GM12865 (cell line): ENCODE measurements around the gene GPAT3.
"Not testable (repeated sequence)": the region's sequence is repeated elsewhere in the genome, so short reads cannot be mapped to it uniquely, and the experiment has no call there.

ENCODE experiments used
- DNase-seq: peaks from one replicate; pipeline ENCODE4 v3.0.0; 2010; ENCODE audit warnings: low read depth
- H3K4me3 ChIP-seq: 2 replicates; pipeline ENCODE4 v1.5.1; 2011; ENCODE audit warnings: mild to moderate bottlenecking, low read depth, low read length, control low read depth
- CTCF ChIP-seq: IDR thresholded peaks from 2 replicates; pipeline ENCODE4 v1.5.1; 2011; ENCODE audit warnings: low read length, control low read depth, low read depth, inconsistent platforms; ENCODE audit not compliant: insufficient read depth; ENCODE audit errors: missing control alignments

Gene GPAT3

GRCh38 chr4:83561381-83561780, 25.5 kb downstream of the GPAT3 start:
- no peak for DNase-seq
- no peak for TF ChIP-seq CTCF
- H3K4me3 ChIP-seq = no peak overlapping the region

- no peak overlapping the region for H3K4me3 ChIP-seq
- no peak for DNase-seq
- no peak for TF ChIP-seq CTCF
Observed at GRCh38 chr4:83563998-83564397, 28.1 kb downstream of the GPAT3 start.

- no peak overlapping the region for H3K4me3 ChIP-seq
- TF ChIP-seq CTCF = no peak
Observed at GRCh38 chr4:83568062-83568461, 32.2 kb downstream of the GPAT3 start.

GRCh38 chr4:83569429-83569828, 33.5 kb downstream of the GPAT3 start:
- no peak for DNase-seq
- TF ChIP-seq CTCF = no peak

More at GRCh38 chr4:83568062-83568461, 32.2 kb downstream of the GPAT3 start:
- no peak for DNase-seq

GRCh38 chr4:83569987-83570386, 34.1 kb downstream of the GPAT3 start:
- DNase-seq = no peak
- no peak for TF ChIP-seq CTCF
- no peak overlapping the region for H3K4me3 ChIP-seq

More at GRCh38 chr4:83569429-83569828, 33.5 kb downstream of the GPAT3 start:
- no peak overlapping the region for H3K4me3 ChIP-seq

- TF ChIP-seq CTCF = no peak
- no peak overlapping the region for H3K4me3 ChIP-seq
- no peak for DNase-seq
Observed at GRCh38 chr4:83572848-83573247, 36.9 kb downstream of the GPAT3 start.

- H3K4me3 ChIP-seq = no peak overlapping the region
- DNase-seq = no peak
- no peak for TF ChIP-seq CTCF
Observed at GRCh38 chr4:83574247-83574646, 38.3 kb downstream of the GPAT3 start.

- DNase-seq, H3K4me3 ChIP-seq: not testable (repeated sequence)
Observed at GRCh38 chr4:83576237-83576636, 40.3 kb downstream of the GPAT3 start.
